GM18520 (cell line): ENCODE data around the gene SPSB3.

Source experiments
- ATAC-seq: cut with Tn5 transposase; IDR thresholded peaks from one replicate; pipeline ENCODE4 v1.9.1; 2021; ENCODE audit not compliant: unreplicated experiment

SPSB3 gene

DNA sequence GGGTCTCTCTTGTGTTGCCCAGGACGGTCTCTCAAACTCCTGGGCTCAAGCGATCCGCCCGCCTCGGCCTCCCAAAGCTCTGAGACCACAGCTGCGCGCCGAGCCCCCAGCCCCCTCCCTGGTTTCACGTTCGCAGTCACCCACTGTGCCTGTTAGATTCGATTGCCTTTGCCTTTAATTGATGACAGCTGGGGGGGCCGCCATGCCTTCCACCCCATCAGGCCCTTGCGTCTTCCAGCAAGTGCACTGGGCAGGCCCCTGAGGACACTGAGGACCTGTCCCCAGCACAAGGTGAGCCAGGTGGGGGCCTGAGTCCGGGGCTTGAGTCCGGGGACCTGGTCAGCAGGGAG lies 7.9 kb upstream of the SPSB3 start:
- no peak for ATAC-seq

DNA sequence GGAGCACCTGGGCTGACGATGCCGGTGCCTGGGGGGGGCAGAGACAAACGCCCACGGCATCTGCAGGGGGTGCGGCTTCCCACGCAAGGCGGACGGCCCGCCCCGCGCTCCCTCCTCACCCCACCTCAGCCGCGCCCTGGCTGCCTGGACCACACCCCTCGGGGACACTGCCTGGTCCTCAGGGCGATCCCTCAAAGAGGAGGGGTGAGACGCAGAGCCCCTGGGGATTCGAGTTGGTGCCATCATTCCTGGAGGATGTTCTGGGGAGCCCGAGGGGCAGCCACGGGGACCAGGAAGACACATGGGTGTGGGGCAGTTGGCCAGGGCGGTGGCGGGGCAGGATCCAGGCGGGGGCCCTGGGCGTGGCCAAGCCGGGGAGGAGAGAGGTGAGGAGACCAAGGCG lies 7.3 kb upstream of the SPSB3 start:
- ATAC-seq = no peak

DNA sequence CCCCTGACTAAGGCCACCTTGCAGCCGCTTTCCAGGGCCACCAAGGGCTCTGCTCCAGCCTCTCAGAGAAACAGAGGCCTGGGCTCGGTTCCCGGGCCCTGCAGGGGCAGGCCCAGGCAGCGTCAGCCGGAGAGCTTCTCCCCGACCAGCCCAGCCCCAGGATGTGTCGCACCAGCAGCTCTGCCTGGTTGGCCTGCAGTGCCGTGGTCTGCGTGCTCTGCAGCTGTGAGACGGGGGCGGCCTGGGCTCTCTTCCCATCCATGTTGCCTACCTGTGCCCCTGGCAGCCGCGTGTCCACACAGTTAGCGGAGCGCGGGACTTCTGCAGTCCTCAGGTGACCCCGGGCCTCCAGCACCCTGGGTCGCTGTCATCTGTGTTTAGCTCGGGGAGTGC lies 6.3 kb upstream of the SPSB3 start:
- ATAC-seq = no peak

DNA sequence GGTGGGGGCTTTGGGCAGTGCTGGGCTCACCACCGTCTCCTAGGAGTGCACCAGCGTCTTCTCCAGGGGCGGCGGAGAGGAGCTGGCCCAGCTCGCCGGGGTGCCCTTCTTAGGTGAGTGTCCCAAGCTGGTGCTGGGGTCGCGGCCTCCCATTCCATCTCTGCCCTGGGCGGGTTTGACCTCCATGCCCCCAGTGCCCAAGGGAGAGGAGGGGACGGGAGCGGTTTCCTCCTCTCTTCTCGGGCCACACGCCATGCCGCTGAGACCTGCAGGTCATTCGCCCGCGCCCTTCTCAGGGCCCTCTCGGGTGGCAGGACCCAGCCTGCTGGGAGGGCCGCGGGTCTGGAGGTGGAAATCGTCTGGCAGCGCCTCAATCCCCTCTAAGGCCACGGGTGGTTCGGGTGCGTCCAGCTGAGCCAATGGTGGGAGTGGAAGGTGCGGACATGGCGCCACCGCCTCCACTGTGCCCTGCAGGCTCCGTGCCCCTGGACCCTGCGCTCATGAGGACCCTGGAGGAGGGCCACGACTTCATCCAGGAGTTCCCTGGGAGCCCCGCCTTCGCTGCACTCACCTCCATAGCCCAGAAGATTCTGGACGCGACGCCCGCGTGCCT lies 5.8 kb upstream of the SPSB3 start:
- ATAC-seq = no peak

DNA sequence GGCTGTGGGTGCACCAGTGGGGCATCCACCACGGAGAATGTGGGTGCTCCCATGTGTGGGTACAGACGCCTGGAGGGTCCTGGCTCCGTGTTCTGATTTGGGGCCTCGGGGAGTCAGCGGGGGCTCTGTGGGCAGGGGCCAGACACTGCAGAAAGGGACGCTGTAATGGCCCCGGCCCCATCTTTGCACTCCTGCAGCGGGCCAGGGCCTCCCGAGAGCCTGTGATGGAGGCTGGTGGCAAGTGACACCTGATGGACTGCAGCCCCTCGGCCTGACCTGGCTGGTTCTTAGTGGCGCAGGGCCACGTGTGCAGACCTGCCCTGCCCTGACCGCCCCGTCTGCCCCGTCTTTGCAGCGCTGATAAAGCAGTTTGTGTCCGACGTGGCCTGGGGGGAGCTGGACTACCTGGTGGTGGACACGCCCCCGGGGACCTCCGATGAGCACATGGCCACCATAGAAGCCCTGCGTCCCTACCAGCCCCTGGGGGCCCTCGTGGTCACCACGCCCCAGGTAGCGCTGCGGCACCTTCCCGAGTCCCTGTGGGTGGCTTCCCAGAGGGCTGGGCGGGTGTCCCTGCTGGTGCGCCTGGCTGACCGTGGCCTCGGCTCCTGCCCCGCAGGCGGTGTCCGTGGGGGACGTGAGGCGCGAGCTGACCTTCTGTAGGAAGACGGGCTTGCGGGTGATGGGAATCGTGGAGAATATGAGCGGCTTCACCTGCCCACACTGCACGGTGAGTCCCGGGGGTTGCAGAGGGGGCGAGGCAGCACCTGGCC lies 5.1 kb upstream of the SPSB3 start:
- ATAC-seq = no peak

DNA sequence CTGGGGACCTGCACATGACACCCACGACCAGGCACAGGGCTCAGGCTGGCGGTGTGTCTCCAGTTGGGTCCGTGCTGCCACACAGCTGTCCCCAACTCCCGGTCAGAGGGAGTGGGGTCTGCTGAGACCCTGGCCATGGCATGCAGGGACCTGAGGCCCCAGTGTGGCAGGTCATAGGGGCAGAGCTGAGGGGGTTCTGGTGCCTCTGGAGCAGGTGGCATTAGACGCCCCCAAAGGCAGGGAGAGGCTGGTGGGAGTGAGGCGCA lies 4.6 kb upstream of the SPSB3 start:
- ATAC-seq = no peak

DNA sequence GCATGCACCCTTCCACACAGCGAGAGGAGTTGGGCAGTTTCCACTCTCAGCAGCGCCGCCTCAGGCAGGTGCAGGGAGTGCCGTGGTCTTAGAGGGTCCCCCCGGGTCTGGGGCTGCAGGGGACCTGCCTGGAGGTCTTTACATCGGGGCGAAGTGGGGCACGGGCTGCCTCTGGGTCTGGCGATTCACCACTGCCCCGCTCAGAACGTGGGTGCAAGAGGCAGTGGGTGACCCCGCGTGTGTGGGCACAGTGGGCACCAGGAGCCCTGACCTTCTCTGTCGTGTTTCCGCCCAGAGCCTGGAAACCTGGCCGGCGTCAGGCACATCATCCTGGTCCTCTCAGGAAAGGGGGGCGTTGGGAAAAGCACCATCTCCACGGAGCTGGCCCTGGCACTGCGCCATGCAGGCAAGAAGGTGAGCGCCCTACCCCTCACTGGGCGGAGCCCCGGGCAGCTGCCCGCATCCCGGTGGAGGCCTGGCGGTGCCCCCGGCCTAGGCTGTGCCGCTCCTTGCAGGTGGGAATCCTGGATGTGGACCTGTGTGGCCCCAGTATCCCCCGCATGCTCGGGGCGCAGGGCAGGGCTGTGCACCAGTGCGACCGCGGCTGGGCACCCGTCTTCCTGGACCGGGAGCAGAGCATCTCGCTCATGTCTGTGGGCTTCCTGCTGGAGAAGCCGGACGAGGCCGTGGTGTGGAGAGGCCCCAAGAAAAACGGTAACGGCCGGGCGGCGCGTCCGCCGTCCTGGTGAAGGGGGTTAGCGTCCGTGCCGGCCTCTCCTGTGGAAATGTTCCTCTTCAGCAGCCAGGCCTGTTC lies 4.1 kb upstream of the SPSB3 start:
- ATAC-seq = no peak

DNA sequence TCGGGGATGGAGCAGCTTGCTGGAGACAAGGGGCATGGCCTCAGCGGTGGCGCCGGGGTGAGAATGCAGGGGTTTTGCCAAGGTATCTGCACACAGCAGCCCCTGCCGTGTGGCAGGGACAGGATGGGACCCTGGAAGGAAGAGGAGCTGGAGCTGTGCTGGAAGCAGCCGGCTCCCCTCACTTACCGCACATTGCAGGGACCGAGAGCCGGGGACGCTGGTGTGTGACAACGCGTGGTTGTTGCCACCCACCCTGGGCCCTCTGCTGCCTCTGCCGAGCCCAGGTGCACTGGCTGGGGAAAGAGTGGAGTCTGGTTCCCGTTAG lies 3.4 kb upstream of the SPSB3 start:
- no peak for ATAC-seq

DNA sequence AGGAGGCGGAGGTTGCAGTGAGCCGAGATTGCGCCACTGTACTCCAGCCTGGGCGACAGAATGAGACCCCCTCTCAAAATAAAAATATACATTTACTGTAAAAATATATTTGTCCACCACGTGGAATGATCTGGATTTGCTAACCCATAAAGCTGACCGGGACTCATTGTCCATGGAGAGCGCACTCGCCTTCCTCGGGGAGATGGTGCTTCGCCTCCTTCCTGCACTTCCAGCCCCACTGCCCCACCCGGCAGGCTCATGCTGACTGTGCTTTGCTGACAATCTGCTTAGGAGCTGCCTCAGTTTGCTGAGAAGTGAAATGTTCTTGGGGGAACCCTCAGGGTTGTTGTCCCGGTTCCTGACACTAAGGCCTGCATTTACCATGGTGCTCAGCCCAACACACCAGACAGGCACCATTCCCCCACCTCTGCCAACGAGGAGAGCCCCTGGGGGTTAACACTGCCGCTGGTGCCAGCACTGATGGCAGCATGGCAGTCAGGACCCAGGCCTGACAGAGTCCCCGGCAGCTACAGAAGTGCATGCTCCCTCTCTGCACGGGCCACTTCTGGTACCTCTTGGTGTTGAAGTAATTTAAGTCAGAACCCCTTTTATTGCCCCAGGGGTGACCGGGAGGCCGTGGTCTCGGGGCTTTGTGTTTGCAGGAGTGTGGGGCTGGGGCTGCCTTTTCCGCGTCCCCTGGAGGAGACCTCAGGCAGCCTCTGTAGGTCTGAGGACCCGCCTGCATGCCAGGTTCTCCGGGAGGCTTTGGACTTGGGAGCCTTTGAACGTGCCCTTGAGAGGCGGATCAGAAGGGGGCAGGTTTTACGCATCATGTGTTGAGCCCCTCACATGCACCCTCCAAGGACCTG lies 2.8 kb upstream of the SPSB3 start:
- no peak for ATAC-seq

DNA sequence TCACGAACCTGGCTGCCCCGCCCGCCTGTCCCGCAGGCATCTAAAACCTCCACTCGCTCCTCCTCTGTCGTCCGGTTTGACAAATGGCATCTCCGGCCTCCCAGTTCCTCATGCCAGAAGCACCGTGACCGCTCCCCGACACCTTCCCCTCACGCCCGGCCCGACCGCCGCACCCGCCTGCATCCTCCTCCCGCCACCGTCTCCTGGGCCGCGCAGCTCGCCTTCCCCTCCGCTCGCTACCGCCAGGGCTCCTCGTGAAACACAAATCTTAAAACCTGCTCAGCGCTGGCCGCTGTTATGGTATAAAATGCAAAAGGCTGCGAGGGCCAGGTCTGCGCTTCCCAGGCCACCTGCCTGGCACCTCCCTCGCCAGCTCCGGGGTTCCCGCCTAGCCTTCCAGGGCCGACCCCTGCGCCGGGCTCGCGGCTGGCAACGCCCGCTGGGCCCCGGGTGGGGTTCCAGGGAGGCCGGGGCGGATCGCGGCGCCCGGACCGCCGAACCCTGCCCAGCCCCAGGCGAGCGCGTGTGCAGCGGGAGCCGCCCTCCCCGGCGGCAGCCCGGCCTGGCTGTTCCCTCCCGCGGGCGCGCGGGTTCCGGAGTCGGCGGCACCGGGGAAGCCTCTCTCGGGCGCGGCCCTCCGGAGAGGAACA lies 488 bp downstream of the SPSB3 start:
- peak; percentile 1 for ATAC-seq

DNA sequence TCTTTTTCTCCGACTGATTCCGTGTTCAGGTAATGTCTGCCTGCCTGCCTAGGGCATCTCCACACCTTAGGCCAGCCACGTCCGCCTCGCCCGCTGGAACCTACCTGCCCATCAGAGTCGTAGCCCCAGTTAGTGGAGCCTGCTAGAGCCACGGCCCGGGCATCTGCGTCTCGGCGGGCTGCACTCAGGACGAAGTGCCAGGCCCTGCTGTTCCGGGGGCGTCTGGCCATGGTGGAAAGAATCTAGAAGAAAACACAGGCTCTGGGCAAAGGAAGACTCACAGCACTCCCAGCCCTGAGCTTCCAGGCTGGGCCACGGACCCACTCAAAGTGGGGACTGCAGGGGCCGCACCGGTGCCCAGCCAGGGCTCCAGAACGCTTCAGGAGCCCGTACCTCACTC lies 1.1 kb downstream of the SPSB3 start:
- ATAC-seq = no peak

DNA sequence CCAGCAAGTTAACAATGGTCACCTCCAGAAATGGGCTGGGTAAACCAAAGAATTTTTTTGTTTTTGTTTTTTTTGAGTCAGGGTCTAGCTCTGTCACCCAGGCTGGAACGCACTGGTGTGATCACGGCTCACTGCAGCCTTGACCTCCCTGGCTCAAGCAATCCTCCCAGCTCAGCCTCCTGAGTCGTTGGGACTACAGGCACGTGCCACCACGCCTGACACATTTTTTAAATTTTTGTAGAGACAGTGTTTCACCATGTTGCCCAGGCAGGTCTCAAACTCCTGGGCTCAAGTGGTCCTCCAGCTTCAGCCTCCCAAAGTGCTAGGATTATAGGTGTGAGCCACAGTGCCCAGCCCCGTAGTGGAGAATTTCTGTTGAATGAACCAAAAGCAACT lies 1.7 kb downstream of the SPSB3 start:
- ATAC-seq = no peak

DNA sequence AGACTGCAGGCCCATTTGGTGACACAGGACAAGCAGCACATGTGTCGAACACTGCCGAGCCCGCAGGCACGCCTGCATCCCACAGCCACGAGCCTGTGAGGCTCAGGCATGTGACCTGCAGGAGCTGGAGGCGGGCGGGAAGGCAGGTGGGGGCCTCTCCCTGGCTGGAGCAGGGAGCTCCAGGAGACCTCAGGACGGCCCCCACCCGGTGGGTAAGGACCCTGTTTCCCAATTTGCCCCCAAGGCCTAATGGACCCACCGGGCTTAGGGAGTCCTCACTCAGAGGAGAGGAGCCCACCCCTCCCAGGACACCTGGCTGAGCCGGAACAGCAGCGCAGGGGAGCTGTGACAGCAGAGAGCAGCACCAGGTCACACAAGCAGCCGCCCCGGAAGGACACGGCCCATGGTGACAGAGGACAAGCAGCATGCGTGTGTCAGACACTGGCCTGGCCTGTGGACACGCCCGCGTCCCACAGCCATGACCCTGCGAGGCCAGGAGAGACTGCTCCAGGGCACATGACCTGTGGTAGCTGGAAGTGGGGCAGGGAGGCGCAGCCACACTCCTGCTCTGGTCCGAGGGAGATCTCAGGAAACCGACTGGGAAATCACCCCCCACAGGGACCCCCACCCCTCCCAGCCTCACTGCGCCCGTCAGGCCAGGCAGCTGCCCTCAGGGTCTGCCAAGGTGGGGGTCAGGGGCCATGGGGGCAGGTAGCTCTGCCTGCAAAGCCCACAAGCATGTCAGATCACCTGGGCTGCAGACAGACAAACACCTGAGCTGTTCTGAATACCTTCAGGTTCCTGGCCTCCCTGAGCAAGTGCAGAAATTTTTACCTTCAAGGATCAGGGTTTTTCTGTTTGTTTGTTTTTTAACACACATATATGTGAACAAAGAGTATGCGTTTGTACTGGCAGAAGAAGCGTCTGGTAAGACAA lies 2.4 kb downstream of the SPSB3 start:
- no peak for ATAC-seq

DNA sequence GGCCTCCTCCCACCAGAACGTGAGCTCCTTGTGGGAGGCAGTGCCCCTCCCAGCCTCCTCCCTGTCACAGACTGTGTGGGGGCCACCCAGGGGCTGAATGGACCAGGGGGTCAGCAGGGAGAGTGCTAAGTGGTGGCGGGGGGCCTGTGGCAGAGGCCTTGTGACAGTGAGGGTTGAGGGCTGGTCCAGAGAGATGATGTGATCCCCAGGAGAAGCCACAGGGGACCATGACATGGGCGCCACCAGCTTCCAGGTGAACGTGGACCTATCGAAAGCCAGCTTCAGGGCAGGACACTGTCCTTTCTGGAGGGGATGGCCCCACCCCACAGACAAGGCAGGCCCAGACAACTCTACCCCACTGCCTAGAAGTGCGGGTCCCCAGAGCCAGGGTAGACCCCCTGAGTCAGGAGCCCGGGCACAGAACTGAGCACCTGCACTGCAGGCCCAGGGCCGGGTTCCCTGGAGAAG lies 3.1 kb downstream of the SPSB3 start:
- ATAC-seq = no peak

DNA sequence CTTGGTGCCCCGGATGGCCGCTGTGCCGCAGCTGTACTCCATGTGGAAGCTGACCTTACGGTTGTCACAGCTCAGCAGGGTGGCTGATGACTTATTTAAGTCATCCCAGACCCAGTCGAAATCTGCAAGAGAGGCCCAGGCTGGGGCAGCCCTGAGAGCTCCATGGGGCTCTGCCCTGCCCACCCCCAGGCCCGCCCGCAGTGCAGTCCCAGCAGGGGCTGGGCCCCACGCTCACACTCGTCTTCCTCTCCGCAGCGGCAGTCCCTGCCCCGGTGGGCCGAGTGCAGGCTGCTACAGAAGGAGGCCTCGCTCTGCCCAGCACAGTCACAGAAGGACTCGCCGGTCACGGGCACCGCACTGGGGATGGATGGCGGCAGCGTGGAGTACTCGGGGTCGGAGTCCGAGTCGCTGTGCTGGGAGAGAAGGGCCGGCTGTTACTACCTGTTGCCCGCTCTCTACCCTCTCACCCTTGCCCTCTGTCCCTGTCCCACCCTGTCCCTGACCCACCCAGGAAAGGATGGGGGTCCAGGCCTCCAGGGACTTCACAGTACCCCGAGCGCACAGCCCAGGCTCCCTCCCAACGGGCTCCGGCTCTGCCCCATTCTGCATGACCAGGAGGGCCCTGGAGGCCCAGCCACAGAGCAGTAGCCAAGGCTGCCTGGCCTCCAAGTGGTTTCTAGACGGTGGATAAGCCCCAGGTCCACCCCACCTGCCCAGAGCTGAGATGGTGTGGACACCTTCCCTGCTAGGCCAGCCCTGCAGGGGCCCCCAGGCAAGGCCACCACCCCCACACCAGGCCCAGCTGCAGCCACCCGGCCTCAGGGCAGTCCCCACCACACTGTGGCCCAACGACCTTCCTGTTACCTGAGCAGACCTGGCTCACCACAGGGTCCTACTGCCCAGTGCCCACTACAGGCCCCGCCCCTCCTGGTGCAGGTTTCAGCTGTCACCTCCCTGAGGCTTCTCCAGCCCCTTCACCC lies 3.9 kb downstream of the SPSB3 start:
- no peak for ATAC-seq

DNA sequence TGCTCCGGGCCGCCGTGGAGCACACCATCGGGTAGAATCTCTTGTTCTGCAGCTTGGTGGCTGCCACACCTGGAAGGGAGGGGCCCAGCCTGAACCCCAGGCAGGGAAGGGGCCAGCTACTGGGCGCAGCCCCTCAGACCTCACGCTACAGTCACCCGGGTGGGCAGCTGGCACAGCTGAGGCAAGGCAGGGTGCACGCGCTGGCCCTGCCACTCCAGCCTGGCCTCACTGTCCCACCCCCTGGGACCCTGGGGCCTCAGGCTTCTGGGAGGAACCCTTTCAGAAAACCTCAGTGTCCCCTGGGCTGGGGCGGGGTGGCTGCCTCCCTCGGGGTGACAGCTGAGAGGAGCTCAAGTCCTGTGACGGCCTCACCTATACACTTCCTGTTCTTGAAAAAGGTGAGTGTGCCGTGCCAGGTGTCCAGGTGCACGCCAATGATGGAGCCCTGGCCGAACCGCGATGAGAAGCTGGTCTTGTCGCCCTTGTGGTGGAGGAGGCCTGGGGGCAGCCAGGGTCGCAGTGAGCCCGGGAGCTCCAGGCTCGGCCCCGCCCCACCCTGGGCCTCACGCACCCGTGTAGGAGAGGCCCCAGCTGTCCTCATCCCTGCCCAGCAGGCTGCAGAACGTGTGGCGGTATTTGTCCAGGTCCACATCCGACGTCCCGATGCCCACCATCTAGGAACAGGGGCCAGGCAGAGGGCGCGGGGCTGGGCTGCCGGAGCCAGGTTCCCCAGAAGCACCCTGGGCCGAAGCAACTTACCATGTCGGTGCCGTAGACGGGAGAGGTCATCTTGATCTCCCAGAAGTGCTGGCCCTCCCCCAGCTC lies 4.8 kb downstream of the SPSB3 start:
- no peak for ATAC-seq

DNA sequence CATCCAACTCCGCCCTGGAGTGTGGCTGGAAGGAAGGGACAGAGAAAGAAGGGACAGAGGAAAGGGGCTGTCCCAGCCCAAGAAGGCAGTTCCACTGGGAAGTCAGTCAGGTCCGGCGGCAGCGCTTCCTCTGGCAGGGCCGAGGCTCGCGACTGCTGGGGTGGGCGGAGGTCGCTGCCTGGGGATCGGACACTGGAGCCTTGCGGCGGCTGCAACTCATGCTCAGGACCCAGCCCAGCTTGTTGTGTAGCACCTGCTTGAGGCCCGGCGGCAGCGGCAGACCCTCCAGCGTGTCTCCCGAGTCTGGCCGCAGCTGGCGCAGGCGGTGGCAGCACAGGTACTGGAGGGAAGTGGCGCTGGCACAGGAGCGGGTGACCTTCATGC lies 5.4 kb downstream of the SPSB3 start:
- no peak for ATAC-seq

DNA sequence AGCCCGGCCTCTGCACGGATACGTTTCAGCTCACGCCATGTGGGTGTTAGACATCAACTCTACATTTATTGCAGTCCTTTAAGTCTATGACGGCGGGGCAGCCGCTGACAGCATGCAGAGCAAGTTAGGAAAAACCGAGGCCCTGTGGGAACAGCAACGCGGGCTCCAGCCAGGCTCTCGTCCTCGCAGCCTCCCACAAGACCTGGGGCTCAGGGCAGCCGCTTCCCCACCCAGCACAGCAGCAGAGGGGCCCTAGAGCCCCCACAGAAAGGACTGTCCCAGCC lies 5.8 kb downstream of the SPSB3 start:
- ATAC-seq = no peak
